Measurements from ENCODE around the gene SCUBE3.

DNA sequence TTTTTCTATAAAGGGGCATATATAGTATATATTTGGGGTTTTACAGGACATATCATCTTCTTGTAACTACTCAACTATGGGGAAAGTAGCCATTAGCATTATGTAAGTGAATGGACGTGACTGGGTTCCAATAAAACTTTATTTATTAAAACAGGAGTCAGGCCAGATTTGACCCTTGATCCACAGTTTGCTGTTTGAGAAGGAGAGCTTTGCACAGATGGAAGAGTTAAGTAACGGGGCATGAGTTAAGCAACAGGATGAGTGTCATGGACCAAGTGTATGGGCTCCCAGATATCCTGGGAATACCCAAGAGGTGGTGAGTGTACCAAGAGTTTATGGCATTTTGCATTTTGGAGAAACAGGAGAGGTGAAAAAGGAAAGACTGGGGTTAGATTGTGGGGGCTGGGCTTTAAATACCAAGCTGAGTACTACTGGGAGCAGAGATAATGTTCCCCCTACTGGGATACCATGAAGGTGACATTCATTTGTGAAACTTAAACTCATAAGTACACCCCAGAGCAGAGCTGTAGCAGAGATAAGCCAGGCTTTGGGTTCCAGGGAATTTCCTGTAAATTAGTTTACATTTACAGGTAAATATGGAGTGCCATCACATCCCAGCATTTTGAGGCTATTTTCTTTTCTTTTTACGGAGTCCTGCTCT is 18.5 kb upstream of the SCUBE3 start:
- TF ChIP-seq CTCF (IDR thresholded peaks at IDR 0.05; ENCODE audit: low read length): no peak
- TF ChIP-seq EZH2 (IDR thresholded peaks at IDR 0.05; ENCODE audit: borderline replicate concordance, low read length): no peak
